Fibroblast of skin of left quadriceps (primary cell): ENCODE data around the gene ESR2.
"Not testable (repeated sequence)": the region's sequence is repeated elsewhere in the genome, so short reads cannot be mapped to it uniquely, and the experiment has no call there.

Source experiments
- DNase-seq, 2 experiments: peaks; one replicate each; pipeline ENCODE4 v3.0.0-alpha.2; 2013; ENCODE audit warnings: low read depth in 2 of 2

ESR2 gene

DNA sequence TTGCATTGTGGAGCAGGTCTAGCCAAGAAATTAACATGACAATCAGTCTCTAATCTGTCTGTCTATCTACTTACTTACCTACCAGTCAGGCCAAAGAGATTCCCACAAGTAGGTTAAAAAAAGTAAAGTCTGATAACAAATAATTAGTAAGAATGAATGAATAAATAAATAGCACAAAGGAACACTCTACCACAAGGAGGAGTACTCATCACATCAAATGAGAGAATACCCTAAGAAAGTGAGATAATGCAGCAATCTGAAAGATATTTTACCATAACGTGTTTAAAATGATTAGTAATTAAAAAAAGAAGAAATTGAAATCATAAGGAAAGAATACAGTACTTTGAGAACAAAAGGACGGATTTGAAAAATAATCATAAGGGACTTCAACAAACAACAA lies 254.1 kb downstream of the ESR2 start:
- DNase-seq: no peak

DNA sequence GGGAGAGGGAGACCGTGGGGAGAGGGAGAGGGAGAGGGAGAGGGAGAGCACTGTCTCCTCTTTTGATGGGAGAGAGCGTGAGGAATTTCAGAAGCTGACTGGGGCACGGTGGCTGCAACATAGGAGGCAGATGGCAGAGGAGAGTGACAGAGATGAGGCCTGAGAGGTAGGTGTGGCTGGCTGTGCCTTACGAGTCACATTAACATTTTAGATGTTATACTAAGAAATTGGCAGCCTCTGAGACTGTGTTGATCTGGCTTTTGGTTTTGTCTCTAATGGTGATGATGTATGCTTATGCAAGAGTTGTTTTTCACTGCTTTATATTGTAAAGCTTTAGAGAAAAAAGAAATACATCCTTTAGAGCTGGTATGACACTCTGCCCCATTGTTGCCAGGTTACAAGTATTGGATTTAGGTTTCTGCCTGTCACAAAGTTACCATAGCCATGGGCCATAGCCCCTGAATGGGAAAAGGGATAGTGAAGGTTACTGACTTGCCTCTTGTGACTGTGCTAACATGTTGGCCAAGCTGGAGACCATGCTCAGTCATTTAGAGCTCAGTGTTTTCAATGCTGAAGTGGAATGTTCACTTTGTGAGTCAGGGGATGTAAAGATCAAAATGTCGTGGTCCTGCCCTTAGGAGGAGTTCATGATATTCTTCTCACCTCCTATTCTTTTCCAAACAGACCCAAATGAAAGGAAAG lies 255.2 kb downstream of the ESR2 start:
- DNase-seq: no peak

DNA sequence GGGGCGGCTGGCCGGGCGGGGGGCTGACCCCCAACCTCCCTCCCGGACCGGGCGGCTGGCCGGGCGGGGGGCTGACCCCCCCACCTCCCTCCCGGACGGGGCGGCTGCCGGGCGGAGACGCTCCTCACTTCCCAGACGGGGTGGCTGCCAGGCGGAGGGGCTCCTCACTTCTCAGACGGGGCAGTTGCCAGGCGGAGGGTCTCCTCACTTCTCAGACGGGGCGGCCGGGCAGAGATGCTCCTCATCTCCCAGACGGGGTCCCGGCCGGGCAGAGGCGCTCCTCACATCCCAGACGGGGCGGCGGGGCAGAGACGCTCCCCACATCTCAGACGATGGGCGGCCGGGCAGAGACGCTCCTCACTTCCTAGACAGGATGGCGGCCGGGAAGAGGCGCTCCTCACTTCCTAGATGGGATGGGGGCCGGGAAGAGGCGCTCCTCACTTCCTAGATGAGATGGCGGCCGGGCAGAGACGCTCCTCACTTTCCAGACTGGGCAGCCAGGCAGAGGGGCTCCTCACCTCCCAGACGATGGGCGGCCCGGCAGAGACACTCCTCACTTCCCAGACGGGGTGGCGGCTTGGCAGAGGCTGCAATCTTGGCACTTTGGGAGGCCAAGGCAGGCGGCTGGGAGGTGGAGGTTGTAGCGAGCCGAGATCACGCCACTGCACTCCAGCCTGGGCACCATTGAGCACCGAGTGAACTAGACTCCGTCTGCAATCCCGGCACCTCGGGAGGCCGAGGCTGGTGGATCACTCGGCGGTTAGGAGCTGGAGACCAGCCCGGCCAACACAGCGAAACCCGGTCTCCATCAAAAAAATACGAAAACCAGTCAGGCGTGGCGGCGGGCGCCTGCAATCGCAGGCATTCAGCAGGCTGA lies 256.1 kb downstream of the ESR2 start:
- not testable (repeated sequence) for DNase-seq

DNA sequence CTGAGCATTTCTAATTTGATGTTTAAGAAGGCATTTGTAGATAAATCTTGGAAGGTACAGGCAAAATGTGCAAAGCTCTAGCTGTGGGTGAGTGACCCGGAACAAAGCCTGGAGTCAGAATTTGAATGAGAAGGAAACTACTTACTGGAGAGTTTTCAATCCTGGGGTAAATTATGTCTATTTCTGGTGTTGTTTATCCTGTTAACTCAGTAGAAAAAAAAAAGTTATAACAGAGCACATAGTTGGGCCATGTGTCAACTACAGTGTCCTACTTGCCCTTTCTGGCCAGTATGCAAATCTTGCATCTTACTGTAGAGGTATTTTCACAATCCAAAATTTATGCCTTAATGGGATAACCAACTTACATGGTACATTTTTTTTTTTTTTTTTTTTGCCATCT lies 259.0 kb downstream of the ESR2 start:
- DNase-seq: no peak
